GM21360 (cell line): ENCODE measurements around the gene COPS2.

ENCODE experiments used
- ATAC-seq: cut with Tn5 transposase; IDR thresholded peaks from one replicate; pipeline ENCODE4 v1.9.1; 2021; ENCODE audit warnings: mild to moderate bottlenecking, moderate library complexity; ENCODE audit not compliant: unreplicated experiment

COPS2 gene

DNA sequence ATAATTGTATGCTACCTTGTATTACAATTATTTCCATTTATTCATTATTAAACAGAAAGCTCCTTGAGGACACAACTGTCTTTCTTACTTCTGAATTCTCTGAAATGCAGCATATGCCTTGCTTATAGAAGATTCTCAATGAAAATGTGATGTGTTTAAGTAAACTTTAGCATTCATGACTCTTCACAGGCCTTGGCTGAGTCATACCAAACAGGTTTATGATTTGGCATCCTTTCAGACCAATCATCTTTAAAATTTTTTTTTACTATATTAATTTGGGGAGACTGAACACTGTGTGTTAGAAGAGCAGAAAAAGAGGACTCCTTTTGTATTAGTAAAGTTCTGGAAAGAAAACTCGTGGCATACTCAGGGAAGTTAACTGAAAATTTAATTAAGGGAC lies 8.3 kb upstream of the COPS2 start:
- no peak for ATAC-seq

DNA sequence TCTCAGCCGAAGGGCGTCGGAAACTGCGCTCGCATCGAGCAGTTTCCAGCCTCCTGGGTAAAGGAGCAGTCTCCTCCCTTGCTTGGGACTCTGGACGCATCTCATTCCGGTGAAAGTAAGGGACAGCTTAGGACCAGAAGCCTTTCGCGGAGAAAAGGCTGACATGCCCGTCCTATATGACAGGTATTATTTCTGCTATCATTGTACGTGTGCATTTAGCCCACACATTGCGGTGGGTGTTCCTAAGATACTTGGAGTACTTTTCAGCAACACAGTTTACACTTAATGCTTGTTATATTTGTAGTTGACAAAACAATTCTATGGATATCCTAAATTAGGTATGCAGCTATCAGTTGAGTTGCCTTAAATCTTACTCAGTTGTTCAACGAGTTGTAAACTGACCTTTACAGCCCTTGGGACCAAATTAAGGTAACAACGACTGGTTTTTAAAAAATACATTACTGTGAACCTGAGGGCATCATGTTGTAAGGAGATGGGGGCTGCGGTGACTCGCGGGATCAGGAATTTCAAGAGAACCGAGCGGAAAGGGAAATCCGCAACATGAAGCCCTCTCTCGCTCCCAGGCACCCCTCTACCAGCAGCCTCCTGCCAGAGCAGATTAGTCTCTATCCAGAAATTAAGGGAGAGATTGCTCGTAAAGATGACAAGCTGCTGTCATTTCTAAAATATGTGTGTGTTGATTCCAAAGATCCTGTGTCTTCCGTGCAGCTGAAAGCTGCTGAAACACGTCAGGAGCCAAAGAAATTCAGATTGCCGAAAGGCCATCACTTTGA lies 632 bp upstream of the COPS2 start:
- no peak for ATAC-seq

DNA sequence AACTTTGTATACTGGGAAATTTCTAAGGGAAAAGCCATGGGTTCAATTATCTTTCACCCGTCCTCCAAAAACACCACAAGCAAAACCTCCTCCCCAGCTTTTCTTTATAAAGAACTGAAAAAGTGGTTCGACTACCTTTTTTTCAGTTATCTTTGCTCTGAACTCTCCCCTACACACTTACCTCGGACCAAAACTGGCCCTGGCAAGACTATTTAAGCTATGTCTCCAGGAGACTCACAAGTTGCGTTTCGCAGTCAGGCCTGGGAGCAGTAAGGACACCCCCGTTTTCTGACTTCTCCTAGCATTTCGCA lies 645 bp downstream of the COPS2 start:
- peak; percentile 10 for ATAC-seq

DNA sequence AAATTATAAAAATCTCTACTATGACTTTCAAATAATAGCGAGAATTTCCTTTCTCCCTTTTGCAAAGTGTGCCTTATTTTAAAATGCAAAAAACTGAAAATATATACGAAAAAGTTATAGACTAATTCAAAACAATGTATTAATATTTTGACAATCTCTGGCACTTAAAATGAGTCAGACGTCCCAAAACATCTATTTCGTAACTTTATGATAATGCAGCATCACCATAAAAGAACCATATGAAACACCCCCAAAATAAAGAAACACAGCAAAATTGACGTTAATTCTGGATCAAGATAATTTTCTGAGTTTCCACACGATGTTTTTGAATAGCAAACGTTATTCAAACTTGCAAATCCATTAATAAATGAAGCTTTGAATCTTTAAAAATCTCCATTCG lies 1.0 kb downstream of the COPS2 start:
- no peak for ATAC-seq

DNA sequence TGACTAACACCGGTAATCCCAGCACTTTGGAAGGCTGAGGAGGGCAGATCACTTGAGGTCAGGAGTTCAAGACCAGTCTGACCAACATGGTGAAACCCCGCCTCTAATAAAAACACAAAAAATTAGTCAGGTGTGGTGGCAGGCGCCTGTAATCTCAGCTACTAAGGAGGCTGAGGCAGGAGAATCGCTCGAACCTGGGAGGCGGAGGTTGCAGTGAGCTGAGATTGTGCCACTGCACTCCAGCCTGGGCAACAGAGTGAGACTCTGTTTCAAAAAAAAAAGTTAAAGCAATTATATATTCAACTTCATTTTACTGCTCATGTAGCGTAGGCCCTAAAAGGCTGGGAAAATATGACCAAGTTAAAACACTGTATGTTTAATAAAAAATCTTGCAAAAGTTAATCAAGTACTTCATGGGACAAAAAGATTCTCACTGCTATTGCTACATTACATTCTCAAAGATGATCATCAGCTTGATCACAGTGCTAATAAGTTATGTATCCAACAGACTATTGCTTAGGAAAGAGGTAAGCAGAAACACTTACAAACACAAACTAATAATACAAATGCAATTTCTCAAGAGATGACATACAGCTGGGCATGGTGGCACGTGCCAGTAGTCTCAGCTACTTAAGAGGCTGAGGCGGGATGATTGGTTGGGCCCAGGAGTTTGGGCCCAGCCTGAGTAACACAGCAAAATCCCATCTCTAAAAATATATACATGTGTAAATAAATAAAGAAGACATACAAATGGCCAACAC lies 2.7 kb downstream of the COPS2 start:
- no peak for ATAC-seq

DNA sequence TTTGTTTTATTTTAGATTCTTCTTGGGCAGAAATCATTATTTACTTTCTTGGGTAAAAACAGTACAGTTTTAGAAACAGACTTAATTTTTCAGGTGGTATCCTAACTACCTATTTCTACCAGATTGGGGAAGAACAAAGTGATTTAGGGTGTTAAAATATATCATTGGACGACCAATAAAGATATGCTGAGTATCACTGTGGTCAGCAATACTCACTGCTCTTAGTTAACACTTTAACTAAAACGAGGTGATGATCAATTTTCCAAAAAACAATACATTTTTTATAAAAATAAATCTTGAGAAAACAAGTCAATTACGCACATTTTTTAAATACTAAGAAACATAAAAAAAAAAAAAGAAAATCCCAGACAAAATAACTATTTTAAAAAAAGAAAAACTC lies 3.6 kb downstream of the COPS2 start:
- no peak for ATAC-seq

DNA sequence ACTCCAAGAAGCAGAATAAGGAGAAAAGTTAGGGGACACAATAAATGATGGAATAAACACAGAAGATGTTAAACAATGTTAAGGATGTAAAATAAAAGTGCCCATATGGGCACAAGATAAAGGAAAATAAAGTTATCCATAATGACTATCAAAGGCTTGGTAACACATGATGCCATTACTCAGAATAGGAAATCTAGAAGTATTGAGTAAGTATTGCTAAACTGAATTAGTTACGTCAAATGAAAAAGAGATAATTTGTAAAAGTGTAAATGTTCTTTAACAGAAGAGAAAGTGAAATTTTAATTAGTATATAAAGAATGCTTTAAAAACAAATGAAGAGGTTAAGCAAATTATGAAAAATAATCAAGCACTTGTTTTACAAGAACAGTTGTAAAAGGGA lies 6.7 kb downstream of the COPS2 start:
- no peak for ATAC-seq

DNA sequence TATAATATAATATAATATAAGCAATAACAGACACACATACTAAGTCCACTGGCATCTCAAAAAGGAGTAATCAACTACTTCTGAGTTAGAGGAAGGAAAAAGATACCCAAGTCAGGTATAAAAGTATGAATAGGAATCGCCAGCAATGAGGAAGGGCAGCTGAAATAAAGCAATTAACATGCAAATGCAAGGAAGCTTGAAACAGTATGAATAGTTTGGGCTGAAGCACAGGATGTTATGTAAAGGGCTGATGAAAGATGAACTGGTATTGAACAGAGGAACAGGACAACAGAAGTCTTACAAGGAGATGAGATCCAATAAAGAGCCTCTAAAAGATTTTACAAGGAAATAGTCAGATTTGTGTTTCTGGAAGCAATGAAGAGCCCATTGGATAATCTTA lies 7.1 kb downstream of the COPS2 start:
- no peak for ATAC-seq

DNA sequence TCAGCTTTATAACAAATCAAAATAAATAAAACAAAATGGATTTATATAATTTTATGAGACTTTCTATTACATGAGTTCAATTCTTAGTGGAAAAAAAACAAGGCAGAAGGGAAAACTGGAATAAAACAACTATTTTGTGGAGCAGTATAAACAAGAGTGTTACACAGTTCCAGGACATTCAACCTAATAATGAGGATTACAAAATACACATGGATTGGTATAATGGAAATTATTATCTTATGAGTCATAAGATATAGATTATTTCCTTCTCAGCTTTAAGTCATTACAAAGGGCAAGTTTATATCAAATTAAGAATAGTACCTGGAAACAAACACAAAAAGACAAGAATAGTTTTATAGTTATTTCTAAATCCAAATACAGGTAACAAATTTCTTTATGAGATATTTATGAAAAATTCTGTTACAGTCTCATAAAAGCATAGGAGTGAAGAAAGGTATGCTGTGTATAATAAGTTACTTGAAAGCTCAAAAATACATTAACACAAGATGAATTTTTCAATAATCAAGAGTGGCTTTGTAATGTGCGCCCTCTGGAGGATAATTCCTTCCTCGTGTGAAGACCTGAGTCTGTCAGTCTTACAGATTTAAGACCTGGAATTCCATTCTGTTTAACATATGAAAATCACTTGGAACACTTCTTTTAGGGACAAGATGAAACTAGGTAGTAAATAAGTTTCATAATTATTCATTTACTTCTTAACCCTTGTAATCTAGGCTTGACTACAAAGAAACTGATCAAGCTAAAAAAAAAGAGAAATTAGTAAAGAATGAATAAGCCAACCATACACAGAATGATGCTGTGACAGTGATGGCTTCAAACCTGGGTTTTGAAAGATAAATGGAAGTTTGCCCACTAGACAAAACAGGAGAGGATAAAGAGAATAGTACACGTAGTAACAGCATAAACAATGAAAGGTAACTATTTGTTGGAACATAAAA lies 9.5 kb downstream of the COPS2 start:
- ATAC-seq = no peak

DNA sequence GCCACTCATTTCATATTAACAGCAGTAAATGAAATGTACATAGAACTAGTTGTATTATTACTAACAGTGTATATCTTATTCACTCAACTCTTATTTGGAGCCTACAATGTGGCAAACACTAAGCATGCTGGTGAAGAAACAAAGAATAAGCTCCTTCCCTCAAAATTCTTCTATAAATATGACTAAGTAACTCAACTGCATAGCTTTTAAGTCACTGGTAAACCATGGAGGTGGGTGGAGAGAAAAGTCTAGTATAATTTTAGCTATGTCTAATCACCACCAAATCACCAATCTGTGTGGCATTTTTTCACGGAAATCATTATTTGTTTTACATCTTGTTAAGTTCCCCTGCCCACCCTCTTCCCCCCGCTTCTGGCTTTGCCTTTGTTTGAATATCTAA lies 17.5 kb downstream of the COPS2 start:
- no peak for ATAC-seq

DNA sequence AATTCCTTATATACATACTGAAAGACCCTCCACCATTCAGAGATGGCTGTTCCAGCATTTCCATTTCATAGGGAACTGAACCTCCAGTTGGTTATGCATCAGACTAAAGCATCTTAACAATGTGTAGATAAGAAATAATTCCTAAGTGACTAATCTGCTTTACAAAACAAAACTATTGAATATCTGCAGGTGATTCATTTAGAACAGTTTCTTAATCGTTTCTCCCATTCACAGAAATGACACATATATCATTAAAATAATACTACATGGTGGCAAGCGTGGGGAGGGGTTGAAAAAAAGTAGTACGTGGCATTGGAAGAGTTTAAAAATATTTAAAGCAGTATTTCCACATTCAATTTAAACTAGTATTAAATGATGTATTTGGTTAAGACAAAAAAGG lies 19.5 kb downstream of the COPS2 start:
- ATAC-seq = no peak

DNA sequence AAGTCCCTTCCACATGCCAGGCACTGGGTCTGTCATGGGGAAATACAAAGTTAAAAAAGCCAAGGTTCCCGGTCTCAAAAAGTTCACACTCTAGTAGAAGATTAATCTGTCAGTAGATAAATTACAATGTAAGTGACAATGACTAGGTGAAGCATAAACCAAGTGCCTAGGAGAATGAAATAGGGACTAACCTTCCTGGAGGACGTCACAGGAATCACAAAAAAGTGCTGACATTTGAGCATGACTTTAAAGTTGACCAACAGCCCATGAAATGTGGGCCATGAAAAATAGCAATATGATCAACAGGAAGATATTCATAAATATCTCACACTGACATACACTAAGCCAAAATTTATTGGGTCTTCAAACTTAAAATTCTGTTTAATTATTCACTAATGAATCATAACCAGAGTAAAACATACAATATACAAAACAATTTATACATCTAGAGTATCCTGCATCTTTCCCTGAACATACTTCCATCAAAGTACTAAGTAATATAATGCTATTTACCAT lies 20.0 kb downstream of the COPS2 start:
- no peak for ATAC-seq

DNA sequence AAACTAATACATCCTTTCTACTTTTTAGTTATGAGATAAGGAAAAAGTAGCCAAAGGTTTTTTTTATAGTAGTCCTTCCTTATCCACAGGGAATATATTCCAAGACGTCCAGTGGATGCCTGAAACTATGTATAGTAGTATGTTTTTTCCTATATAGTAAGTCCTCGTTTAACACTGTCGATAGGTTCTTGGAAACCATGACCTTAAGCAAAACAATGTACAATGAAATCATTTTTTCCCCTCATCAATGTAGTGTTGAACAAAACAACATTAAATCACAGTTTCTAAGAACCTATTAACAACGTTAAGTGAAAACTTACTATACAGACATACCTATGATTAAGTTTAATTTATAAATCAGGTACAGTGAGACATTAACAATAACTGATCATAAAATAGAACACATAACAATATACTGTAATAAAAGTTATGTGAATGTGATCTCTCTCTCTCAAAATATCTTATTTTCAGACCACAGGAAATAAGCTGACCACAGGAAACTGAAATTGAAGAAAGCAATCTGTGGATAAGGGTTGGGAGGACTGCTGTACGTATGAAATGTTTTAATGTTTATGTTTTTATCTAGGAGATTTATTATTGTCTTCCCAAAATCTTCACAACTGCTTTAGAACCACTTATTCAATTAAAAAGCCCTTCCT lies 20.6 kb downstream of the COPS2 start:
- no peak for ATAC-seq

DNA sequence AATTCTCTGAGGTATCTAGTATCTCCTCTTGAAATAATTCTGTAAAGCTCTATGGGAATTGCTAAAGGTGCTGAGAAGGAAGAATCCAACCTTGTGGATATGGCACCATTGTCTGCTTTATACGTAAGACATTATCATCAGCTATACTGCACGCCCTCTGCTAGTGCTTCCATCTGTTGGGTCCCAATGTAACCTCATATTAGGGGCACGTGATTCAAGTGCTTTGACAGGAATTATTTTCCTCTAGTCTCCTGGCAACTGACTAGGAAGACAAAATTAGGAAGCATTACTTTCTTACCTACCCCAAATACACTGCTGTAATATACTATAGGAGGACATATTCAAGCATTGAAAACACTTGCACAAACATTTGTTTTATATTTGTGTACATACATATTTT lies 24.0 kb downstream of the COPS2 start:
- no peak for ATAC-seq

DNA sequence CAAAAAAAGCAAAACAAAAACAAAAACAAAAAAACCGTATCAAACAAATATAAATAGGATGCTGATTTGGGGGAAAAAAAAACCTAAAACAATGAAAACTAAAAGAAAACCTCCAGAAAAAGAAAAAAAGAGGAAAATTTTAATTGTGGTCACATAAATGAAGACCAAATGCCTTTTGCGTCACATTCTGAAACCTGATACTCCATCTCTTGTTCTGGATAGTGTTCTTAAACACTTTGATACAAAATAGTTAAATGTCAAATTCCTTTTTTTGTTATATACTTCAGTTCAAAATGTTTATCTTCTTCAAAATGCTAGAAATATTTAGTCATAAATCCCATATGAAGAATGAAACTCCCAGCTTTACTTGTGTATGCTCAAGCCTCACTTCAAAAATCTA lies 31.0 kb downstream of the COPS2 start:
- ATAC-seq = no peak

DNA sequence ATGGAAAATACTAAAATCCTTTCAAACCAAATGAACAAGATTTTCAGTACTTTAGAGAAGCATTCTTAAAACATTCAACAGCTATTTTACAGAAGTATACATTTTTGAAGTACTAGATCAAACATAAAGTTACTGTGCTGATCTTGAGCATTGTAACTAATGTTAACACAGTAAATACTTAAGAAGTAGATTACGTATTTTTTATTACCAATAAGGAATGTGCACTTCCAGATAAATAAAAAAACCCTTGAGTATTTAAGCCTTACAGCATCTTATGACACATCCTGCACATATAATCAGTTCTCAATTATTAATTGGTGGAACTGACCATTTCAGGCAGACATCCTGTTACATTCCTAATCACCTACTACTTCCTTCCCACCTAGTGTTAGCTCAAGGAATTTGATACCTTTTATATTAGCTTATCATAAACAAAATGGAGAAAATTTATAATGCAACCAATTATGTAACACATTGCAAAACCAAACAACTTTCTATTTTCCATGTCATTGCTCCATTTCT lies 32.8 kb downstream of the COPS2 start:
- ATAC-seq = no peak

DNA sequence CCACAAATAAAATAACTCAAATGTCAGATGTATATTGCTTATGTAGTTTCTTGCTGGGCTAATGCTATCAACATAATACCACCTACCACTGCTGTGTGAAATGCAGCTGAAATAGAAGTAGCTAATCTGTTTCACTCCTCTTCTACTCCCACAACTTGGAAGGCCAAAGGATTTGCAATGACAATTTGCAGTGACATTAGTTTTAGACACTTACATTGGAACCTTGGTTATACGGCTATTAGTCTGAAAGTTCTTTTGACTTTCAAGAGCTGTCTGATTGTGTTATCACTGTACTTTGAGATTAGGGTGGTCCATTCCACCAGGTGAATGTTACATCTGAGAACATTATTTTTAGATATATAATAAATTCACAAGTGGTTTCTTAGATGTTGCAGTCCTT lies 33.5 kb downstream of the COPS2 start:
- no peak for ATAC-seq

DNA sequence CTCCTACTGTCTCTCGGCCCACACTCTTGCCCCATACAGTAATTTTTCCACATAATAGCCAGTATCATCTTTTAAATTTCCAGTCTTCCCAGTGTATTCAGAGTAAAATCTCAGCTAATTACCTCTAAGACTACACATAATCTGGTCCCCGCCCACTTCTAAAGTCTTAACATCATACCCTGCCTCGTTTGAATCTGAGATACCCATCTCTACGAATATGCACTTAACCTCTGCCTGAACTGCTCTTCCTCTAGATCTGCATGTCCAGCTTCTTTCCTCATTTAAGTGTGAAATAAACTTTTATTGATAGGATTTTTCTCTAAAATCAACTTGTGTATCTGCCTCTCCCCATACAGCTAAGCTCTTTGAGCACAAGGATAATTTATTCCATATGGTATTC lies 34.6 kb downstream of the COPS2 start:
- ATAC-seq = no peak

DNA sequence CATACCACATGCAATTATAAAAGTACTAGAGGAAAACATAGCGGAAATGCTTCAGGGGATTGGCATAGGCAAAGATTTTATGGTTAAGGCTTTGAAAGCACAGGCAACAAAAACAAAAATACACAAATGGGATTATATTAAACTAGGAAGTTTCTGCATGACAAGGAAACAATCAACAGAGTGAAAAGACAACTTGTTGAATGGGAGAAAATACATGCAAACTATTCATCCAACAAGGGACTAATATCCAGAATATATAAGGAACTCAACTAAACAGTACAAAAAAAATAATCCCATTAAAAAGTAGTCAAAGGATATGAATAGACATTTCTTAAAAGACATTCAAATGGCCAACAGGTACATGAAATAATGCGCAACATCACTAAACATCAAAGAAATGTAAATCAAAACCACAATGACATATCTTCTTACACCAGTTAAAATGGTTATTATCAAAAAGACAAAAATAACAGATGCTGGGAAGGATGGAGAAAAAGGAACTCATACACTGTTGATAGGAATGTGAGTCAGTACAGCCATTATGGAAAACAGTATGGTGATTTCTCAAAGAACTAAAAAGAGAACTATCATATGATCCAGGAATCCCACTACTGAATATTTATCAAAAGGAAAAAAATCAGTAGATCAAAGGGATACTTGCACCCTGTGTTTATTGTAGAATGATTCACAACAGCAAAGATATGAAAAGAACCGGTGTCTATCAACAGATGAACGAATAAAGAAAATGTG lies 39.1 kb downstream of the COPS2 start:
- no peak for ATAC-seq

DNA sequence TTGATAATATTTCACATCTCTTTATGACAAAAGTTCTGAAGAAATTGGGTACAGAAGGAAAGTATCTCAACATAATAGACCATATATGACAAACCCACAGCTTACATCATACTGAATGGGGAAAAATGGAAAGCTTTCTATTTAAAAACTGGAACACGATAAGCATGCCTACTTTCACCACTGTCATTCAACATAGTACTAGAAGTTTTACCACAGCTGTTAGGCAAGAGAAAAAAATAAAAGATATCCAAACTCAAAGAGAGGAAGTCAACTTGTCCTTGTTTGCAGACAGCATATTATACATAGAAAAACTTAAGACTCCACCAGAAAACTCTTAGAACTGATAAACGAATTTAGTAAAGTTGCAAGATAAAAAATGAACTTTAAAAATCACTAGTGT lies 40.3 kb downstream of the COPS2 start:
- ATAC-seq = no peak
